IMR-90 (cell line): Measurements from ENCODE around the gene GDI2. TPM values are rescaled to one million over a fixed set of nuclear protein-coding genes. Genes with fewer than 3 reads are reported as not detected.

ENCODE experiments used
- ATAC-seq: fragments of 200-7000 bp; cut with Tn5 transposase; 2 replicates; pipeline ENCODE4 v1.9.1; 2020; ENCODE audit warnings: low read depth, mild to moderate bottlenecking, moderate library complexity
- BruUV-seq: library from RNA; stranded (reverse); fragments of 400-500 nt; replicated peaks from 2 replicates; lab custom pipeline; 2021; lab: Mats Ljungman, UMichigan
- CTCF ChIA-PET: fragments of 300-600 bp; formaldehyde crosslinking; extraction: SDS; loops from one replicate; lab custom pipeline; 2021; ENCODE audit warnings: antibody characterized with exemption; lab: Yijun Ruan, JAX
- POLR2A ChIA-PET: fragments of 300-600 bp; sonication (Branson Sonifier 250); formaldehyde crosslinking; loops from one replicate; lab custom pipeline; 2022; ENCODE audit warnings: antibody characterized with exemption; ENCODE audit not compliant: unreplicated experiment; lab: Charles Lee
- DNase-seq: peaks from one replicate; pipeline ENCODE4 v3.0.0; 2013
- H2AFZ ChIP-seq: replicated peaks from 2 replicates; pipeline ENCODE3; 2013; ENCODE audit warnings: low read length, mild to moderate bottlenecking; ENCODE audit not compliant: poor library complexity
- H2AK5ac ChIP-seq: 2 replicates; pipeline ENCODE4 v1.6.1; 2013; ENCODE audit warnings: low read depth, low read length, inconsistent platforms
- H2AK9ac ChIP-seq: replicated peaks from 2 replicates; pipeline ENCODE3; 2013; ENCODE audit warnings: mild to moderate bottlenecking, low read depth, low read length, moderate library complexity; ENCODE audit not compliant: poor library complexity
- H2BK120ac ChIP-seq: 2 replicates; pipeline ENCODE4 v1.6.1; 2013; ENCODE audit warnings: low read depth, low read length, inconsistent platforms
- H2BK15ac ChIP-seq: 3 replicates; pipeline ENCODE4 v1.6.1; 2013; ENCODE audit warnings: low read depth, low read length, inconsistent platforms
- H2BK20ac ChIP-seq: 2 replicates; pipeline ENCODE4 v1.6.1; 2013; ENCODE audit warnings: low read depth, mild to moderate bottlenecking, inconsistent platforms, low read length, moderate library complexity
- H2BK5ac ChIP-seq: 2 replicates; pipeline ENCODE4 v1.6.1; 2013; ENCODE audit warnings: mild to moderate bottlenecking, low read depth, low read length, inconsistent platforms; ENCODE audit not compliant: poor library complexity, severe bottlenecking
- H3K14ac ChIP-seq: replicated peaks from 2 replicates; pipeline ENCODE4 v1.6.1; 2013; ENCODE audit warnings: low read depth, low read length, inconsistent platforms
- H3K18ac ChIP-seq: 2 replicates; pipeline ENCODE4 v1.6.1; 2013; ENCODE audit warnings: low read depth, low read length, control low read depth
- H3K23ac ChIP-seq: 2 replicates; pipeline ENCODE4 v1.6.1; 2013; ENCODE audit warnings: low read depth, low read length, inconsistent platforms
- H3K27ac ChIP-seq: 2 replicates; pipeline ENCODE4 v1.5.1; 2013; ENCODE audit warnings: mild to moderate bottlenecking, control low read depth, low read length; ENCODE audit not compliant: insufficient read depth
- H3K27me3 ChIP-seq: 2 replicates; pipeline ENCODE4 v1.6.1; 2013; ENCODE audit warnings: low read length; ENCODE audit not compliant: control insufficient read depth, insufficient read depth
- H3K36me3 ChIP-seq: 2 replicates; pipeline ENCODE4 v1.6.1; 2013; ENCODE audit warnings: low read length, mixed read lengths; ENCODE audit not compliant: control insufficient read depth, insufficient read depth
- H3K4ac ChIP-seq: 2 replicates; pipeline ENCODE4 v1.6.1; 2013; ENCODE audit warnings: low read depth, low read length, inconsistent platforms
- H3K4me1 ChIP-seq: 2 replicates; pipeline ENCODE4 v1.6.1; 2013; ENCODE audit warnings: low read length, mixed read lengths; ENCODE audit not compliant: control insufficient read depth, insufficient read depth
- H3K4me2 ChIP-seq: 2 replicates; pipeline ENCODE4 v1.6.1; 2013; ENCODE audit warnings: low read depth, mild to moderate bottlenecking, control low read depth, low read length, moderate library complexity
- H3K4me3 ChIP-seq: 2 replicates; pipeline ENCODE4 v1.5.1; 2013; ENCODE audit warnings: low read depth, mild to moderate bottlenecking, control low read depth, low read length, moderate library complexity; ENCODE audit not compliant: insufficient read depth
- H3K56ac ChIP-seq: 2 replicates; pipeline ENCODE4 v1.6.1; 2013; ENCODE audit warnings: low read length, inconsistent platforms; ENCODE audit not compliant: insufficient read depth; ENCODE audit errors: extremely low read depth
- H3K79me1 ChIP-seq, 2 experiments: 2 replicates each; pipeline ENCODE4 v1.6.1; 2013; ENCODE audit warnings: low read length in 2 of 2, inconsistent platforms in 1 of 2, low read depth in 1 of 2
- H3K9ac ChIP-seq: 2 replicates; pipeline ENCODE4 v1.6.1; 2013; ENCODE audit warnings: low read depth, low read length, control low read depth
- H3K9me1 ChIP-seq: 2 replicates; pipeline ENCODE4 v1.6.1; 2013; ENCODE audit warnings: low read length, inconsistent platforms; ENCODE audit not compliant: insufficient read depth
- H3K9me3 ChIP-seq: 2 replicates; pipeline ENCODE4 v1.6.1; 2013; ENCODE audit warnings: low read length; ENCODE audit not compliant: control insufficient read depth, insufficient read depth
- H4K20me1 ChIP-seq: 2 replicates; pipeline ENCODE4 v1.6.1; 2013; ENCODE audit warnings: low read length, inconsistent platforms; ENCODE audit not compliant: insufficient read depth
- H4K5ac ChIP-seq: 2 replicates; pipeline ENCODE4 v1.6.1; 2013; ENCODE audit warnings: mild to moderate bottlenecking, low read depth, low read length, control low read depth
- H4K8ac ChIP-seq, 2 experiments: 2 replicates each; pipeline ENCODE4 v1.6.1; 2013; ENCODE audit warnings: low read depth in 2 of 2, low read length in 2 of 2, control low read depth in 1 of 2, inconsistent platforms in 1 of 2
- H4K91ac ChIP-seq: 2 replicates; pipeline ENCODE4 v1.6.1; 2013; ENCODE audit warnings: low read depth, low read length, inconsistent platforms; ENCODE audit not compliant: insufficient read depth
- BHLHE40 ChIP-seq: fragments of 150-350 bp; IDR thresholded peaks from 2 replicates; pipeline ENCODE4 v1.6.1; 2016; ENCODE audit warnings: mild to moderate bottlenecking, low read depth, low read length
- CHD1 ChIP-seq: IDR thresholded peaks from 2 replicates; pipeline ENCODE4 v1.6.1; 2012; ENCODE audit warnings: low read depth, low read length, improper control_type of control experiment
- CTCF ChIP-seq: conservative IDR thresholded peaks from 2 replicates; pipeline ENCODE4 v1.5.1; 2012; ENCODE audit warnings: mild to moderate bottlenecking, low read depth, low read length, improper control_type of control experiment
- ELK1 ChIP-seq: fragments of 150-350 bp; IDR thresholded peaks from 2 replicates; pipeline ENCODE4 v1.6.1; 2016; ENCODE audit warnings: low read depth, mild to moderate bottlenecking, low read length, moderate library complexity, borderline replicate concordance
- NFE2L2 ChIP-seq: fragments of 150-350 bp; IDR thresholded peaks from 2 replicates; pipeline ENCODE4 v1.6.1; 2016; ENCODE audit warnings: low read depth, mild to moderate bottlenecking, low read length
- POLR2A ChIP-seq: IDR thresholded peaks from 2 replicates; pipeline ENCODE4 v1.6.1; 2012; ENCODE audit warnings: mild to moderate bottlenecking, low read depth, low read length
- RCOR1 ChIP-seq: IDR thresholded peaks from 2 replicates; pipeline ENCODE4 v1.6.1; 2012; ENCODE audit warnings: mild to moderate bottlenecking, low read length, improper control_type of control experiment; ENCODE audit not compliant: insufficient replicate concordance
- RFX5 ChIP-seq: IDR thresholded peaks from 2 replicates; pipeline ENCODE4 v1.8.0; 2012; ENCODE audit warnings: low read depth, mild to moderate bottlenecking, low read length, moderate library complexity
- SMC3 ChIP-seq: fragments of 150-350 bp; IDR thresholded peaks from 2 replicates; pipeline ENCODE4 v1.6.1; 2016; ENCODE audit warnings: low read depth, mild to moderate bottlenecking, antibody characterized with exemption, low read length, moderate library complexity
- USF2 ChIP-seq: fragments of 150-350 bp; IDR thresholded peaks from 2 replicates; pipeline ENCODE4 v1.6.1; 2017; ENCODE audit warnings: mild to moderate bottlenecking, antibody characterized with exemption, low read length, low read depth
- WGBS, 2 experiments: methylation state at CpG; one replicate each; pipeline versions ENCODE4 v1.1.5 to v1.1.7; 2013; ENCODE audit warnings: missing lambda C conversion rate in 2 of 2; ENCODE audit not compliant: insufficient read length in 1 of 2; ENCODE audit errors: extremely low coverage in 2 of 2; 5-methylcytosine and 5-hydroxymethylcytosine counted together
- dilution Hi-C: fragments of 300-500 bp; cut with HindIII; formaldehyde crosslinking; loops from one replicate; pipeline ENCODE4 v1.14.3; 2018; ENCODE audit warnings: low sequenced_read_pairs; ENCODE audit not compliant: unreplicated experiment
- in situ Hi-C: fragments of 300-500 bp; cut with MboI; formaldehyde crosslinking; loops from 3 replicates; pipeline ENCODE4 v1.14.3; 2019; ENCODE audit warnings: low sequenced_read_pairs, inconsistent platforms, mixed read lengths
- intact Hi-C: fragments of 100-400 bp; cut with micrococcal nuclease; formaldehyde crosslinking; loops from 2 replicates; pipeline ENCODE4 v1.10.0; 2022
- polyA plus RNA-seq, 3 experiments: library from polyadenylated mRNA; depleted of rRNA; stranded (reverse); fragments of >200 nt; gene quantifications; 2 replicates each; pipeline ENCODE4 v1.2.3, GENCODE V29; 2012; ENCODE audit warnings: low replicate concordance in 1 of 3
- total RNA-seq: library from RNA; depleted of rRNA; stranded (reverse); fragments of >200 nt; gene quantifications from 2 replicates; pipeline ENCODE4 v1.2.3, GENCODE V29; 2012

Gene GDI2
- total and polyA plus RNA-seq, 2 of the 4 experiments (the other 2 are of a cell fraction) = 171 to 396 TPM

- peaks cover 8% of the 10 kb centered on the region for H3K36me3 ChIP-seq
- no peak overlapping the region for H4K5ac ChIP-seq
- H3K9me1 ChIP-seq = peaks cover 3% of the 10 kb centered on the region; the same call in 1 of the 2 replicates
- H4K8ac ChIP-seq = no peak overlapping the region
- H3K56ac ChIP-seq = no peak overlapping the region
- no peak for DNase-seq
- no peak overlapping the region for H3K4me2 ChIP-seq
- intact Hi-C loops (no loop called here), dilution Hi-C loops (no loop called here), in situ Hi-C loops (no loop called here)
- H3K4me3 ChIP-seq = no peak overlapping the region
- peaks cover 0 to 32% of the 10 kb centered on the region in 2 experiments; a peak in 3 of 4 replicates for H3K79me1 ChIP-seq
- no peaks in the 10 kb centered on the region for H3K27me3 ChIP-seq
- H2AFZ ChIP-seq = no peak overlapping the region
- peaks cover 3% of the 10 kb centered on the region; the same call in 1 of the 2 replicates for H3K4me1 ChIP-seq
- H4K91ac ChIP-seq = no peak overlapping the region
- WGBS, 2 experiments = 100% methylated on average over 1 of the region's 4 CpGs; no CpG with 5 or more reads in 1 of the 2 experiments
- ChIA-PET POLR2A (interaction anchor here (0.6 kb wide), 1 partner anchor 25 kb away, joined by 5 read pairs; no protein-coding TSS in a partner anchor), CTCF (no interaction called here)
- H3K18ac ChIP-seq = no peak overlapping the region
- no peak overlapping the region for H2BK20ac ChIP-seq
- peaks cover 93% of the 10 kb centered on the region for H4K20me1 ChIP-seq
- H2AK5ac ChIP-seq = no peak overlapping the region
- no peak overlapping the region for H3K4ac ChIP-seq
- H2BK15ac ChIP-seq = no peak overlapping the region
- no peak overlapping the region for H2BK120ac ChIP-seq
- no peak overlapping the region for H3K27ac ChIP-seq
- ATAC-seq = no peak
- no peaks in the 10 kb centered on the region for H3K9me3 ChIP-seq
- H2AK9ac ChIP-seq = no peak overlapping the region
- no peak for TF ChIP-seq RFX5
- TF ChIP-seq USF2 = no peak
- no peak for TF ChIP-seq ELK1
- no peak for TF ChIP-seq BHLHE40
- no peak for TF ChIP-seq NFE2L2
- TF ChIP-seq SMC3 = no peak
- no peak for TF ChIP-seq RCOR1
- TF ChIP-seq CTCF = no peak
- no peak for TF ChIP-seq CHD1
- TF ChIP-seq POLR2A = no peak
- no TSS peak for BruUV-seq
- H2BK5ac ChIP-seq = no peak overlapping the region
- no peak overlapping the region for H3K23ac ChIP-seq
- H3K9ac ChIP-seq = no peak overlapping the region
- H3K14ac ChIP-seq = no peak overlapping the region
These were observed 8.8 kb downstream of the GDI2 start for GRCh38 chr10:5804386-5804785.
